T-helper 17 cell (primary cell): ENCODE measurements around the gene EMC9. TPM values are rescaled to one million over a fixed set of nuclear protein-coding genes. Genes with fewer than 3 reads are reported as not detected.

ENCODE experiments used
- ATAC-seq: fragments of 150-1000 bp; cut with Tn5 transposase; 2 replicates; pipeline ENCODE4 v1.10.0; 2021; ENCODE audit warnings: mild to moderate bottlenecking, moderate library complexity
- DNase-seq, 3 donors: peaks; one replicate each; pipeline versions ENCODE4 v3.0.0 to v3.0.0-alpha.2; 2020 to 2021
- H3K9me3 ChIP-seq: one replicate; pipeline ENCODE4 v1.7.0; 2013; ENCODE audit warnings: low read length, mild to moderate bottlenecking; ENCODE audit not compliant: control insufficient read depth, poor library complexity, severe bottlenecking
- H3K27ac Mint-ChIP-seq: one replicate; pipeline ENCODE4 v1.8.0; 2022; ENCODE audit warnings: mild to moderate bottlenecking, moderate library complexity, mixed read lengths
- H3K27me3 Mint-ChIP-seq: one replicate; pipeline ENCODE4 v1.8.0; 2022; ENCODE audit warnings: mixed read lengths
- H3K36me3 Mint-ChIP-seq: one replicate; pipeline ENCODE4 v1.8.0; 2022; ENCODE audit warnings: low read depth, mixed read lengths
- H3K4me1 Mint-ChIP-seq: one replicate; pipeline ENCODE4 v1.8.0; 2022; ENCODE audit warnings: mild to moderate bottlenecking, mixed read lengths
- H3K4me3 Mint-ChIP-seq: one replicate; pipeline ENCODE4 v1.8.0; 2022; ENCODE audit warnings: mild to moderate bottlenecking, moderate library complexity, mixed read lengths
- total RNA-seq, 4 donors: library from RNA in 2 of 4; stranded (reverse) in 2 of 4; gene quantifications; one replicate each; pipeline ENCODE4 v1.2.3 and lab custom pipeline; 2022 to 2026

The EMC9 gene
- total RNA-seq, 2 donors from 2014 or later = 8.3 to 9.7 TPM

DNA sequence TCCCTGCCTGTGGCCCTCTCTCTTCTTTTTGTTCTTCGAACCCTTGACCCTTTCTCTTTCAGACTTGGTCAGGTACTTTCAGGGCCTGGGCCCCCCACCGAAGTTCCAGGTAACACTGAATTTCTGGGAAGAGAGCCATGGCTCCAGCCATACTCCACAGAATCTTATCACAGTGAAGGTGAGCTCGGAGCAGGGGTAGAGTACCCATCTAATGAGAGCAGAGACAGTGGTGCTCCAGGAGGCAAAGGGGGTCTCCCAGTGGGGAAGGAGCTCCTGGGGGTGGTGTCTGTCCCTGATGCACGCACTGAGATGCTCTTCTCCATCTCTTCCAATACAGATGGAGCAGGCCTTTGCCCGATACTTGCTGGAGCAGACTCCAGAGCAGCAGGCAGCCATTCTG lies 24.4 kb upstream of the EMC9 start:
- no peaks in the 10 kb centered on the region for H3K9me3 ChIP-seq
- Mint-ChIP-seq H3K27ac (no peak overlapping the region), H3K27me3 (no peaks in the 10 kb centered on the region), H3K4me3 (no peak overlapping the region), H3K36me3 (peaks cover 18% of the 10 kb centered on the region), H3K4me1 (peaks cover 40% of the 10 kb centered on the region)
- DNase-seq (no peak), ATAC-seq (no peak)

DNA sequence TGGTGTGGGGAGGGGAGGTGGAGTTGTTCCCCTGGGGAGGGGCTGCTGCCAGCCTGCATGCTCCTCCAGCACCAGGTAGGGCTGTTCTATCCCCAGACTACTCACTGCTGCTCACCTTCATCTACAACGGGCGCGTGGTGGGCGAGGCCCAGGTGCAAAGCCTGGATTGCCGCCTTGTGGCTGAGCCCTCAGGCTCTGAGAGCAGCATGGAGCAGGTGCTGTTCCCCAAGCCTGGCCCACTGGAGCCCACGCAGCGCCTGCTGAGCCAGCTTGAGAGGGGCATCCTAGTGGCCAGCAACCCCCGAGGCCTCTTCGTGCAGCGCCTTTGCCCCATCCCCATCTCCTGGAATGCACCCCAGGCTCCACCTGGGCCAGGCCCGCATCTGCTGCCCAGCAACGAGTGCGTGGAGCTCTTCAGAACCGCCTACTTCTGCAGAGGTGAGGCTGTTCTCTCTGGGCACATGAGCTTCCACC lies 23.2 kb upstream of the EMC9 start:
- ATAC-seq (no peak), DNase-seq (no peak)
- peak overlapping the region; percentile 98 for H3K27ac Mint-ChIP-seq
- peaks cover 43% of the 10 kb centered on the region for H3K4me1 Mint-ChIP-seq
- no peaks in the 10 kb centered on the region for H3K27me3 Mint-ChIP-seq
- no peaks in the 10 kb centered on the region for H3K9me3 ChIP-seq
- peaks cover 18% of the 10 kb centered on the region for H3K36me3 Mint-ChIP-seq
- peak overlapping the region; percentile 72 for H3K4me3 Mint-ChIP-seq

DNA sequence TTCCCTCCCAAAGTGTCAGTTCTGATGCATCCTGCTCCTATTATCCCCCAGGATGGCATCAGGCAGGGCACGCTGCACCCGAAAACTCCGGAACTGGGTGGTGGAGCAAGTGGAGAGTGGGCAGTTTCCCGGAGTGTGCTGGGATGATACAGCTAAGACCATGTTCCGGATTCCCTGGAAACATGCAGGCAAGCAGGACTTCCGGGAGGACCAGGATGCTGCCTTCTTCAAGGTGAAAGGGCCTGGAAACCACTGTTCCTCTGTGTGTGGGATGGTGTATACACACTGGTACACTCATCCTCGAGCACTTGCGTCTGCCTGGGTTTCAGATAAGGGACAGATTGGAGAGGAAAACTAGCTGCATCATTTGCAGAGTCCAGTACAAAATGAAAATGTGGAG lies 20.7 kb upstream of the EMC9 start:
- Mint-ChIP-seq H3K27ac (peak overlapping the region; percentile 98), H3K4me3 (peak overlapping the region; percentile 99), H3K36me3 (peaks cover 8% of the 10 kb centered on the region), H3K4me1 (peaks cover 34% of the 10 kb centered on the region), H3K27me3 (no peaks in the 10 kb centered on the region)
- no peak for ATAC-seq
- no peak for DNase-seq
- H3K9me3 ChIP-seq = no peaks in the 10 kb centered on the region

DNA sequence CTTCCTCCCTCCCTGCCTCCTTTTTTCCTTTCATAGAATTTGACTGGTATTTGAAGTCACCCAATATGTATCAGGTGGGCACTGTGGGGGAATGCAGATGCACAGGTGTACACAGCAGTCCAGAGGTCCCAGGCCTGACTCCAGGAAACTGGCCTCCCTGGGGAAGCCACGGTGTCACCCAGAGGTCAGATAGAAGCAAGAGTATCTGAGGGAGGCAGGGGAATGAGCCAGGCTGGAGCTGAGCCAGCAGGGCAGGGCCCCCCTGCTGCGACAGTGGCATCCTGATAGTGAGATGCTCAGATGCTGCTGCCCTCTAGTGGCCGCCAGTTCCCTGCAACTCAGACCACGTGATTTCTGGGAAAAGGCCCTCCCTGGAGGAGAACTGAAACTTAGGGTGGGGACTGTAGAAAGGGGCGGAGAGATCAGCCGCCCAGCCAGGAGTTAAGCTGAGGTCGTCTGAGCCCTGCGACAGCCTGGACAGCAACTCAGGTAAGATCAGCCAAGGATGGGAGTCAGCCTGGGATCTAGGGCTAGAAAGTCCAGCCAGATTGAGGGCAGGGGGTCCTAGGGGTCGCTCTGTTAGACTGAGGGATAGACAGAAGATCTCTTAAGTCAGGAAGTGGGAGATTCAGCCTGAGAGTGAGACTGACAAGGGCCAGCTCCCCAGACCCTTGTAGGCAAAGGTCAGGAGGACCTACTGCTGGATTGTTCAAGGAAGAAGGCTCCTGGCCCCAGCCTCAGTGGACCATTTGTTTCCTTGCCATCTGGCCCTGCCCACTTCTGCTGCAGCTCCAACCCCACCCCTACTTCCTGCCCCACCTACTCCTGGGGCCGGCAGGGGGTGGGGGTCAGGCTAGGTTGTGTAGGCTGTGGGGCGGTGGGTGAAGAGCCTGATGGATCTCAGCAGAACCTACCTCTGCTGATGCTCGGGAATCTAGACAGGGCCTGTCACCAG lies 19.7 kb upstream of the EMC9 start, which contains the start of gene IRF9:
TSS of gene IRF9 (plus strand) at position 416 of the 955 bp plus-strand sequence. CDS start 880 bp downstream, outside the sequence.
- no peaks in the 10 kb centered on the region for H3K9me3 ChIP-seq
- H3K4me1 Mint-ChIP-seq = peaks cover 34% of the 10 kb centered on the region
- DNase-seq (peak; percentile 88 to 98 (median 93)), ATAC-seq (peak; percentile 92)
- H3K4me3 Mint-ChIP-seq = peak within 1 kb of the TSS; percentile 99
- H3K27ac Mint-ChIP-seq = peak within 1 kb of the TSS; percentile 98
- no peaks in the 10 kb centered on the region for H3K27me3 Mint-ChIP-seq
- H3K36me3 Mint-ChIP-seq = peaks cover 11% of the 10 kb centered on the region

DNA sequence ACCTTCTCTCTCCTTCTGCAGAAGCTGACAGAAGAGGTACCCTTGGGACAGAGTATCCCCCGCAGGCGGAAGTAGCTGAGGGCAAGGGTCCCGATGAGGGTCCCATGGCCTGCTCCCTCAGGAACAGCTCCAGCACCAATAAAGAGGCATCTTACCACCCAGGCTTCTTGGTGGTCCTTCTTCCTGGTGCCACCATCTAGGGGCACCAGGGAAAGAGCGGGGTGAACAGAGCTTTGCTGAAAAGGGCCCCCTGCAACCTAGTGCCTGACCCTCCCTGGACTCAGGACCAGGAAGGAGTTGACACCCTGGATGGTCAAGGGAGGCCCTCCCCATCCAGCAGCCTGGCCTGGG lies 19.1 kb upstream of the EMC9 start:
- no peak for DNase-seq
- no peak for ATAC-seq
- Mint-ChIP-seq H3K27me3 (no peaks in the 10 kb centered on the region), H3K4me1 (peaks cover 34% of the 10 kb centered on the region), H3K36me3 (peaks cover 12% of the 10 kb centered on the region), H3K4me3 (no peak overlapping the region), H3K27ac (peak overlapping the region; percentile 98)
- H3K9me3 ChIP-seq = no peaks in the 10 kb centered on the region

DNA sequence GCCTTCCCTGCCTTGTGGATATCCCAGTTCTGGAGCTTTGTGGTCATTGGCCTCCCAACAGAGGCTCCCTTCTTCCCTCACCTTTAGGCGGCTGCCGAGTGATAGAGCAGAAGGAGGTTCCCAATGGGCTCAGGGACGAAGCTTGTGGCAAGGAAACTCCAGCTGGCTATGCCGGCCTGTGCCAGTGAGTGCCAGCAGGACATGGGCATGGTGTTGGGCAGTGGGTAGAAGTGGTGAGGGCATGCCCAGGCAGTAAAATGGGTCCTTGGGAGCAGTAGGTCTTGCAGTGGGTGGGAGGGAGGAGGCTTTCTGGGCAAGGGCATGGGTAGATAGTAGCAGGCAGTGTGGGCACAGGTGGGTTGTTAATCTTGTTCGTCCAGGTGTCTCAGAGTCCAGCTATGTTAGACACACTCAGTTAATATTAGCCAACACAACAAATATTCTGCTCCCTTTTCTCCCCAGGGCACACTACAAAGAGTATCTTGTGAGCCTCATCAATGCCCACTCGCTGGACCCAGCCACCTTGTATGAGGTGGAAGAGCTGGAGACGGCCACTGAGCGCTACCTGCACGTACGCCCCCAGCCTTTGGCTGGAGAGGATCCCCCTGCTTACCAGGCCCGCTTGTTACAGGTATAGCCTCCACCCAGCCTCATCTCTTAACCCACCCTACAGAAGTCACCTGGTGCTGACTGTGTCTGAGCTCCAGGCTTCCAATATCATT lies 18.5 kb upstream of the EMC9 start:
- peak overlapping the region; percentile 98 for H3K27ac Mint-ChIP-seq
- DNase-seq (no peak), ATAC-seq (no peak)
- peaks cover 34% of the 10 kb centered on the region for H3K4me1 Mint-ChIP-seq
- H3K9me3 ChIP-seq = no peaks in the 10 kb centered on the region
- H3K36me3 Mint-ChIP-seq = peaks cover 12% of the 10 kb centered on the region
- no peaks in the 10 kb centered on the region for H3K27me3 Mint-ChIP-seq
- peak overlapping the region; percentile 36 for H3K4me3 Mint-ChIP-seq

DNA sequence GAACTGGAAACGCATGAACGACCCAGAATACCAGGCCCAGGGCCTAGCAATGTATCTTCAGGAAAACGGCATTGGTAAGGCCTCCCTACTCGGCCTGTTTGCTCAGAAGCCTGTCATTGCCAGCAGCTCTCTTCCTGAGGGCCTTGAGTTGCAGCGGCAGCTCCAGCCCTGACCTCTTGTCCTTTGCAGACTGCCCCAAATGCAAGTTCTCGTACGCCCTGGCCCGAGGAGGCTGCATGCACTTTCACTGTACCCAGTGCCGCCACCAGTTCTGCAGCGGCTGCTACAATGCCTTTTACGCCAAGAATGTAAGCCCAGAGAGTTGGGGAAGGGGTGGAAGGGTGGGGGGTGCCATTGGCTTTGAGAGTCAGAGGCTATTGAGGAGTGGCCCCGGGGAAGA lies 15.9 kb upstream of the EMC9 start:
- Mint-ChIP-seq H3K4me1 (peaks cover 23% of the 10 kb centered on the region), H3K36me3 (peaks cover 9% of the 10 kb centered on the region), H3K27me3 (no peaks in the 10 kb centered on the region), H3K27ac (peak overlapping the region; percentile 81), H3K4me3 (no peak overlapping the region)
- no peaks in the 10 kb centered on the region for H3K9me3 ChIP-seq
- DNase-seq = no peak
- ATAC-seq = no peak

DNA sequence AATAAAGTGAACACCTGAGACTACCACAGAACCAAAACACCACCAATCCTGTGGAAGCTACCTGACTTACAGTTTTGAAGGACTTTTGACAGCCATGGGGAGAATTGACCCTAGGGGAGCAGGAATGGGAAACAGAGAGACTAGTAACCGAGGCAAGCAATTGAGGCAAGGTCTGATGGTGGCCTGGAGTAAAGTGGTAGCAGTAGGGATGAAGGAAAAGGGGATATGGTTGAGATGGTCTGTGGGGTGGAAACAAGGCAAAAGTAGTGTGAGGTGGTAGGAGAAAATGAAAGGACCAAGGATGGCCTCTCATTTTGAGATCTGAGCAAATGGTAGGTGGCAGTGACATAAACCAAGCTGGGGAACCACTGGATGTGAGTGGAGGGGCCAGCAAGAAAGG lies 15.4 kb upstream of the EMC9 start:
- Mint-ChIP-seq H3K27me3 (no peaks in the 10 kb centered on the region), H3K4me3 (no peak overlapping the region), H3K4me1 (peaks cover 18% of the 10 kb centered on the region), H3K36me3 (peaks cover 9% of the 10 kb centered on the region), H3K27ac (peak overlapping the region; percentile 81)
- no peak for ATAC-seq
- no peaks in the 10 kb centered on the region for H3K9me3 ChIP-seq
- DNase-seq = no peak

DNA sequence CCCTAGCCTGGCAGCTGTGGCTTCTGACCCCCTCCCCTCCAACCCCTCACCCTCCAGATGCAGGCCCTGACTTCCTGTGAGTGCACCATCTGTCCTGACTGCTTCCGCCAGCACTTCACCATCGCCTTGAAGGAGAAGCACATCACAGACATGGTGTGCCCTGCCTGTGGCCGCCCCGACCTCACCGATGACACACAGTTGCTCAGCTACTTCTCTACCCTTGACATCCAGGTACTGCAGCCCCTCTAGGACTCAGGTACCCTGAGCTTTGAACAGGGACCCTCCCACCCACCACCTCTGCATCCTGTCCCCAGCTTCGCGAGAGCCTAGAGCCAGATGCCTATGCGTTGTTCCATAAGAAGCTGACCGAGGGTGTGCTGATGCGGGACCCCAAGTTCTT lies 13.7 kb upstream of the EMC9 start:
- H3K4me3 Mint-ChIP-seq = no peak overlapping the region
- no peak for DNase-seq
- no peak for ATAC-seq
- H3K36me3 Mint-ChIP-seq = peaks cover 7% of the 10 kb centered on the region
- no peaks in the 10 kb centered on the region for H3K9me3 ChIP-seq
- peak overlapping the region; percentile 79 for H3K27ac Mint-ChIP-seq
- no peaks in the 10 kb centered on the region for H3K27me3 Mint-ChIP-seq
- H3K4me1 Mint-ChIP-seq = peaks cover 16% of the 10 kb centered on the region

DNA sequence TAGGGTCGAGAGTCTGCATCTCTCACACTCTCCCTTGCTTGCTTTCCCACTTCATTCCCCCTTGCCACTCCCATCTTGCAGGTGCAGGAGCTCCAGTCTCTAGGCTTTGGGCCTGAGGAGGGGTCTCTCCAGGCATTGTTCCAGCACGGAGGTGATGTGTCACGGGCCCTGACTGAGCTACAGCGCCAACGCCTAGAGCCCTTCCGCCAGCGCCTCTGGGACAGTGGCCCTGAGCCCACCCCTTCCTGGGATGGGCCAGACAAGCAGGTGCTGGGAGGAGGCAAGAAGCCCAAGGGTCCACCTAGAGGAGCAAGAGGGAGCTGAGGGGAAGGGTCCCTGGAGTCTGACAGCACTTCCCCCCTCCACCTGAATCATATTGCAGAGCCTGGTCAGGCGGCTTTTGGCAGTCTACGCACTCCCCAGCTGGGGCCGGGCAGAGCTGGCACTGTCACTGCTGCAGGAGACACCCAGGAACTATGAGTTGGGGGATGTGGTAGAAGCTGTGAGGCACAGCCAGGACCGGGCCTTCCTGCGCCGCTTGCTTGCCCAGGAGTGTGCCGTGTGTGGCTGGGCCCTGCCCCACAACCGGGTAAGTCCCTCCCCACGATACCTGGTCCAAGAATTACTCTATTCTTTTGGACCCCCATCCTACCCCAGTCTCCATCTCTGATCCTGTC lies 10.2 kb upstream of the EMC9 start:
- H3K36me3 Mint-ChIP-seq = peaks cover 3% of the 10 kb centered on the region
- H3K4me3 Mint-ChIP-seq = no peak overlapping the region
- no peak for ATAC-seq
- no peaks in the 10 kb centered on the region for H3K9me3 ChIP-seq
- H3K27ac Mint-ChIP-seq = no peak overlapping the region
- H3K27me3 Mint-ChIP-seq = no peaks in the 10 kb centered on the region
- DNase-seq = no peak
- H3K4me1 Mint-ChIP-seq = peaks cover 31% of the 10 kb centered on the region

DNA sequence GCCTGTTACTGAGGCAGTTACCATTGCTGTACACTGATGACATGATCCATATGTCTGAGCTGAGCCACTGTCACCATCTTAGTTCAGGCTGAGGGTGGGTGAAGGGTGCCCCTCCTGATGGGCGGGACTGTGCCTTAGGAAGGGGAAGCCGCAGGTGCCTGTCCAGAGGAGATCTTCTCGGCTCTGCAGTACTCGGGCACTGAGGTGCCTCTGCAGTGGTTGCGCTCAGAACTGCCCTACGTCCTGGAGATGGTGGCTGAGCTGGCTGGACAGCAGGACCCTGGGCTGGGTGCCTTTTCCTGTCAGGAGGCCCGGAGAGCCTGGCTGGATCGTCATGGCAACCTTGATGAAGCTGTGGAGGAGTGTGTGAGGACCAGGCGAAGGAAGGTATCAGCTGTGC lies 9.6 kb upstream of the EMC9 start:
- Mint-ChIP-seq H3K27me3 (no peaks in the 10 kb centered on the region), H3K27ac (no peak overlapping the region), H3K4me1 (peaks cover 35% of the 10 kb centered on the region), H3K36me3 (peaks cover 2% of the 10 kb centered on the region), H3K4me3 (no peak overlapping the region)
- H3K9me3 ChIP-seq = no peaks in the 10 kb centered on the region
- no peak for DNase-seq
- no peak for ATAC-seq

DNA sequence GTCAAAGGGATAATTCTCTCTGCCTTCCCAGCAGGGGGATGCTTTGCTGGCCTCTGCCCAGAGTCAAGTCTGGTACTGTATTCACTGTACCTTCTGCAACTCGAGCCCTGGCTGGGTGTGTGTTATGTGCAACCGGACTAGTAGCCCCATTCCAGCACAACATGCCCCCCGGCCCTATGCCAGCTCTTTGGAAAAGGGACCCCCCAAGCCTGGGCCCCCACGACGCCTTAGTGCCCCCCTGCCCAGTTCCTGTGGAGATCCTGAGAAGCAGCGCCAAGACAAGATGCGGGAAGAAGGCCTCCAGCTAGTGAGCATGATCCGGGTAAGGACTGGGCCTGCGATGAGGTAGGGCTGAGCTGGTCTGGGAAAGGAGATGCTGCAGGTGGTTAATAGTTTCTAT lies 9.2 kb upstream of the EMC9 start:
- no peaks in the 10 kb centered on the region for H3K27me3 Mint-ChIP-seq
- no peaks in the 10 kb centered on the region for H3K36me3 Mint-ChIP-seq

DNA sequence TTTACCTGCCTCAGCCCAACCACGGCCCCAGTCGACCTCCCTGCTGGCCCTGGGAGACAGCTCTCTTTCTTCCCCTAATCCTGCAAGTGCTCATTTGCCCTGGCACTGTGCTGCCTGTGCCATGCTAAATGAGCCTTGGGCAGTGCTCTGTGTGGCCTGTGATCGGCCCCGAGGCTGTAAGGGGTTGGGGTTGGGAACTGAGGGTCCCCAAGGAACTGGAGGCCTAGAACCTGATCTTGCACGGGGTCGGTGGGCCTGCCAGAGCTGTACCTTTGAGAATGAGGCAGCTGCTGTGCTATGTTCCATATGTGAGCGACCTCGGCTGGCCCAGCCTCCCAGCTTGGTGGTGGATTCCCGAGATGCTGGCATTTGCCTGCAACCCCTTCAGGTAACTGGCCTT lies 8.7 kb upstream of the EMC9 start:
- Mint-ChIP-seq H3K27me3 (no peaks in the 10 kb centered on the region), H3K4me1 (peaks cover 40% of the 10 kb centered on the region), H3K27ac (no peak overlapping the region), H3K36me3 (no peaks in the 10 kb centered on the region), H3K4me3 (no peak overlapping the region)
- no peak for ATAC-seq
- no peaks in the 10 kb centered on the region for H3K9me3 ChIP-seq
- DNase-seq = no peak

More for the DNA sequence above, 9.2 kb upstream of the EMC9 start:
- DNase-seq (no peak), ATAC-seq (no peak)
- Mint-ChIP-seq H3K4me1 (peaks cover 38% of the 10 kb centered on the region), H3K27ac (no peak overlapping the region), H3K4me3 (no peak overlapping the region)
- H3K9me3 ChIP-seq = no peaks in the 10 kb centered on the region
